HCT116 (cell line): ENCODE data around the gene PDE6H. TPM values are rescaled to one million over a fixed set of nuclear protein-coding genes. Genes with fewer than 3 reads are reported as not detected.

Source experiments
- ATAC-seq: fragments of 200-7000 bp; cut with Tn5 transposase; 2 replicates; pipeline ENCODE4 v1.9.1; 2020; ENCODE audit warnings: mild to moderate bottlenecking, moderate library complexity
- BruUV-seq: library from RNA; stranded (reverse); fragments of 400-500 nt; replicated peaks from 2 replicates; lab custom pipeline; 2021; lab: Mats Ljungman, UMichigan
- CTCF ChIA-PET: fragments of 300-600 bp; sonication (Branson Sonifier 250); formaldehyde crosslinking; loops from one replicate; lab custom pipeline; 2021; ENCODE audit warnings: antibody characterized with exemption; lab: Charles Lee
- POLR2A ChIA-PET: fragments of 300-600, 350-600 bp; sonication (Branson Sonifier 250); formaldehyde crosslinking; loops from one replicate; lab custom pipeline; 2021; ENCODE audit warnings: antibody characterized with exemption; lab: Charles Lee
- RAD21 ChIA-PET, 2 experiments: fragments of 300-600 bp; sonication (Branson Sonifier 250); formaldehyde crosslinking; loops; one replicate each; lab custom pipeline; 2023; ENCODE audit warnings: low total read pairs in 2 of 2; ENCODE audit not compliant: uncharacterized antibody in 2 of 2, unreplicated experiment in 2 of 2, low non-redundant PET in 1 of 2; lab: Charles Lee
- DNase-seq: peaks from one replicate; pipeline ENCODE4 v3.0.0-alpha.2; 2010; ENCODE audit warnings: low read depth, low spot score
- H2AFZ ChIP-seq: fragments of 200-600 bp; shearing (Covaris generic), sonication (generic); 2 replicates; pipeline ENCODE4 v1.6.1; 2017; ENCODE audit warnings: low read depth, mixed run types, mixed read lengths, antibody characterized with exemption, low read length; ENCODE audit not compliant: poor library complexity, severe bottlenecking
- H3K27ac ChIP-seq: 2 replicates; pipeline ENCODE4 v1.5.1; 2012; ENCODE audit warnings: low read depth, low read length
- H3K27me3 ChIP-seq: fragments of 200-600 bp; sonication (generic); 2 replicates; pipeline ENCODE4 v1.6.1; 2016; ENCODE audit warnings: mixed run types, low read length, mixed read lengths; ENCODE audit not compliant: insufficient read depth
- H3K36me3 ChIP-seq, 2 experiments: fragments of 200-500 bp in 1 of 2; fragments of 200-600 bp in 1 of 2; sonication (Bioruptor generic) in 1 of 2; sonication (generic) in 1 of 2; 2 replicates each; pipeline versions ENCODE4 v1.5.1 to v1.6.1; 2014 to 2016; ENCODE audit warnings: low read length in 2 of 2, inconsistent platforms in 1 of 2, mixed read lengths in 1 of 2, mixed run types in 1 of 2; ENCODE audit not compliant: insufficient read depth in 2 of 2, control insufficient read depth in 1 of 2
- H3K4me1 ChIP-seq, 2 experiments: fragments of 200-600 bp in 1 of 2; sonication (generic) in 1 of 2; 2 replicates each; pipeline versions ENCODE4 v1.5.1 to v1.6.1; 2012 to 2017; ENCODE audit warnings: low read length in 2 of 2, inconsistent platforms in 1 of 2, mild to moderate bottlenecking in 1 of 2, mixed read lengths in 1 of 2, mixed run types in 1 of 2, moderate library complexity in 1 of 2; ENCODE audit not compliant: insufficient read depth in 2 of 2, control insufficient read depth in 1 of 2
- H3K4me2 ChIP-seq: fragments of 200-600 bp; sonication (generic); 2 replicates; pipeline ENCODE4 v1.6.1; 2017; ENCODE audit warnings: mixed run types, low read length, mixed read lengths
- H3K4me3 ChIP-seq, 2 experiments: fragments of 200-600 bp in 1 of 2; sonication (generic) in 1 of 2; replicated peaks in 1 of 2; 2 replicates each; pipeline ENCODE4 v1.5.1; 2011 to 2016; ENCODE audit warnings: low read length in 2 of 2, control low read depth in 1 of 2, low read depth in 1 of 2, mild to moderate bottlenecking in 1 of 2, mixed read lengths in 1 of 2, mixed run types in 1 of 2
- H3K79me2 ChIP-seq: fragments of 200-600 bp; sonication (generic); 2 replicates; pipeline ENCODE4 v1.6.1; 2017; ENCODE audit warnings: mild to moderate bottlenecking, mixed run types, low read length, moderate library complexity, mixed read lengths; ENCODE audit not compliant: insufficient read depth
- H3K9ac ChIP-seq: fragments of 200-600 bp; sonication (generic); 2 replicates; pipeline ENCODE4 v1.6.1; 2016; ENCODE audit warnings: low read length, mixed read lengths
- H3K9me2 ChIP-seq: fragments of 200-600 bp; sonication (generic), shearing (Covaris generic); 2 replicates; pipeline ENCODE4 v1.6.1; 2017; ENCODE audit warnings: mixed run types, mild to moderate bottlenecking, moderate library complexity; ENCODE audit not compliant: insufficient read depth
- H3K9me3 ChIP-seq, 2 experiments: fragments of 200-500 bp in 1 of 2; fragments of 200-600 bp in 1 of 2; sonication (Bioruptor generic) in 1 of 2; sonication (generic) in 1 of 2; 2 replicates each; pipeline ENCODE4 v1.6.1; 2014 to 2017; ENCODE audit warnings: low read length in 2 of 2, mixed read lengths in 2 of 2, inconsistent platforms in 1 of 2, low read depth in 1 of 2, mild to moderate bottlenecking in 1 of 2, mixed run types in 1 of 2, moderate library complexity in 1 of 2; ENCODE audit not compliant: control insufficient read depth in 1 of 2, insufficient read depth in 1 of 2
- H4K20me1 ChIP-seq: fragments of 200-600 bp; sonication (generic), shearing (Covaris generic); 2 replicates; pipeline ENCODE4 v1.6.1; 2017; ENCODE audit warnings: mixed run types, mild to moderate bottlenecking, moderate library complexity; ENCODE audit not compliant: insufficient read depth
- EGR1 ChIP-seq: IDR thresholded peaks from 2 replicates; pipeline ENCODE4 v1.6.1; 2012; ENCODE audit warnings: low read depth
- ELF1 ChIP-seq: IDR thresholded peaks from 2 replicates; pipeline ENCODE4 v1.6.1; 2012; ENCODE audit warnings: low read depth, borderline replicate concordance
- EZH2 ChIP-seq: fragments of 200-600 bp; sonication (generic); IDR thresholded peaks from 2 replicates; pipeline ENCODE4 v1.6.1; 2017; ENCODE audit warnings: antibody characterized with exemption, mixed run types
- POLR2A ChIP-seq: IDR thresholded peaks from 2 replicates; pipeline ENCODE4 v1.7.0; 2011; ENCODE audit warnings: borderline replicate concordance; ENCODE audit not compliant: insufficient read depth, insufficient read length; ENCODE audit errors: extremely low read depth
- POLR2AphosphoS5 ChIP-seq: IDR thresholded peaks from 2 replicates; pipeline ENCODE4 v1.6.1; 2011; ENCODE audit warnings: mild to moderate bottlenecking, low read depth, low read length, moderate library complexity
- SIN3A ChIP-seq: IDR thresholded peaks from 2 replicates; pipeline ENCODE4 v1.6.1; 2012; ENCODE audit warnings: low read depth
- SRF ChIP-seq: IDR thresholded peaks from 2 replicates; pipeline ENCODE4 v1.6.1; 2012; ENCODE audit warnings: low read depth
- YY1 ChIP-seq: IDR thresholded peaks from 2 replicates; pipeline ENCODE4 v1.6.1; 2011; ENCODE audit warnings: low read length, low read depth, moderate library complexity, mild to moderate bottlenecking; ENCODE audit not compliant: insufficient replicate concordance; ENCODE audit errors: extremely low read depth
- ZFX ChIP-seq: fragments of 450-650 bp; IDR thresholded peaks from 2 replicates; pipeline ENCODE4 v1.6.1; 2017
- intact Hi-C: fragments of 100-400 bp; cut with micrococcal nuclease; formaldehyde crosslinking; loops from 2 replicates; pipeline ENCODE4 v1.10.0; 2022
- total RNA-seq: library from RNA; stranded (reverse); gene quantifications from one replicate; pipeline ENCODE4 v1.2.1, GENCODE V29; 2021; ENCODE audit not compliant: unreplicated experiment
- TF ChIP-seq, protein P1 (sequence below), 3 experiments: fragments of 200-600 bp in 1 of 3; sonication (generic) in 1 of 3; IDR thresholded peaks in 2 of 3; conservative IDR thresholded peaks in 1 of 3; 2 replicates each; pipeline ENCODE4 v1.5.1; 2012 to 2017; ENCODE audit warnings: low read depth in 2 of 3, low read length in 2 of 3, antibody characterized with exemption in 1 of 3, borderline replicate concordance in 1 of 3, control low read depth in 1 of 3, mild to moderate bottlenecking in 1 of 3, mixed read lengths in 1 of 3, mixed run types in 1 of 3, moderate library complexity in 1 of 3; ENCODE audit not compliant: insufficient read depth in 1 of 3
- TF ChIP-seq, protein P2 (sequence below): IDR thresholded peaks from 2 replicates; pipeline ENCODE4 v1.6.1; 2012

The PDE6H gene
- total RNA-seq, 1 experiment from 2014 or later: not detected

DNA sequence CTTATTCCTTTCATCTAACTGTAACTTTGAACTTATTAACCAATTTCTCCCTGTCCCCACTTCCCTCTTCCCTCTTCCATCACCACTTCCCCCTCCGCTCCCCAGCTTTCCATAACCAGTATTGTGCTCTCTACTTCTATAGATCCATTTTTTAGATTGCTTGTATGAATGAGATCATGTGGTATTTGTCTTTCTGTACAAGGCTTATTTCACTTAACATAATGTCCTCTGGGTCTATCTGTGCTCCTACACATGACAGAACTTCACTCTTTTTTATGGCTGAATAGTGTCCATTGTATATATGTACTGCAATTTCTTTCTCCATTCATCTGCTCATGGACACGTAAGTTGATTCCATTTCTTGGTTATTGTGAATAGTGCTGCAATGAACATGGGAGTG is 48.9 kb upstream of the PDE6H start:
- Histone ChIP-seq H3K27ac (no peak overlapping the region), H3K9ac (no peak overlapping the region), H3K9me3 (no peaks in the 10 kb centered on the region), H2AFZ (no peak overlapping the region), H3K4me2 (no peak overlapping the region), H4K20me1 (no peaks in the 10 kb centered on the region), H3K36me3 (no peaks in the 10 kb centered on the region), H3K79me2 (no peaks in the 10 kb centered on the region), H3K4me3 (no peak overlapping the region), H3K4me1 (peaks cover 4 to 6% of the 10 kb centered on the region in 2 experiments; a peak in 3 of 4 replicates), H3K27me3 (no peaks in the 10 kb centered on the region), H3K9me2 (no peaks in the 10 kb centered on the region)
- RAD21 ChIA-PET: no interaction called here
- CTCF ChIA-PET: no interaction called here
- no peak for ATAC-seq
- intact Hi-C loops: no loop called here
- DNase-seq: no peak
- TF ChIP-seq, protein P1, sequence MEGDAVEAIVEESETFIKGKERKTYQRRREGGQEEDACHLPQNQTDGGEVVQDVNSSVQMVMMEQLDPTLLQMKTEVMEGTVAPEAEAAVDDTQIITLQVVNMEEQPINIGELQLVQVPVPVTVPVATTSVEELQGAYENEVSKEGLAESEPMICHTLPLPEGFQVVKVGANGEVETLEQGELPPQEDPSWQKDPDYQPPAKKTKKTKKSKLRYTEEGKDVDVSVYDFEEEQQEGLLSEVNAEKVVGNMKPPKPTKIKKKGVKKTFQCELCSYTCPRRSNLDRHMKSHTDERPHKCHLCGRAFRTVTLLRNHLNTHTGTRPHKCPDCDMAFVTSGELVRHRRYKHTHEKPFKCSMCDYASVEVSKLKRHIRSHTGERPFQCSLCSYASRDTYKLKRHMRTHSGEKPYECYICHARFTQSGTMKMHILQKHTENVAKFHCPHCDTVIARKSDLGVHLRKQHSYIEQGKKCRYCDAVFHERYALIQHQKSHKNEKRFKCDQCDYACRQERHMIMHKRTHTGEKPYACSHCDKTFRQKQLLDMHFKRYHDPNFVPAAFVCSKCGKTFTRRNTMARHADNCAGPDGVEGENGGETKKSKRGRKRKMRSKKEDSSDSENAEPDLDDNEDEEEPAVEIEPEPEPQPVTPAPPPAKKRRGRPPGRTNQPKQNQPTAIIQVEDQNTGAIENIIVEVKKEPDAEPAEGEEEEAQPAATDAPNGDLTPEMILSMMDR (IDR thresholded peaks at IDR 0.05 in 2 of 3, conservative IDR thresholded peaks at IDR 0.05 in 1 of 3; ENCODE audit: borderline replicate concordance in 1 of 3, insufficient read depth in 1 of 3, low read depth in 2 of 3, low read length in 2 of 3): no peak
- TF ChIP-seq EZH2 (no peak), SRF (no peak), ZFX (no peak), EGR1 (no peak), ELF1 (no peak)
- no TSS peak for BruUV-seq
- POLR2A ChIA-PET: no interaction called here

DNA sequence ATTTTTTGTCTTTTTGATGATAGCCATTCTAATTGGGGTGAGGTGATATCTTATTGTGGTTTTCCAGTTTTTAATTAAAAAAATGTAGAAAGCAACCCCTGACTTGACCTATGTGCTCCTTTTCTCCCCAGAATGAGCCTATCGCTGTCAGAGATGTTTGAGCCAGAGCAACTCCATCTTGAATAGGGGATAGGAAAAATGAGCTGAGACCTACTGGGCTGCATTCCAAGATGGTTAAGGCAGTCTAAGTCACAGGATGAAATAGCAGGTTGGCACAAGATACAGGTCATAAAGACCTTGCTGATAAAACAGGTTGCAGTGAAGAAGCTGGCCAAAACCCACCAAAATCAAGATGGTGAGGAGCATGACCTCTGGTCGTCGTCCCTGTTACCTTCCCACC is 48.3 kb upstream of the PDE6H start:
- RAD21 ChIA-PET: no interaction called here
- ATAC-seq: no peak
- BruUV-seq: no TSS peak

More for the DNA sequence above, 48.3 kb upstream of the PDE6H start:
- no peak for DNase-seq
- Histone ChIP-seq H4K20me1 (no peaks in the 10 kb centered on the region), H3K27ac (no peak overlapping the region), H3K79me2 (no peaks in the 10 kb centered on the region), H3K9me2 (no peaks in the 10 kb centered on the region), H3K4me1 (peaks cover 9 to 10% of the 10 kb centered on the region in 2 experiments; a peak in 3 of 4 replicates), H2AFZ (no peak overlapping the region), H3K36me3 (no peaks in the 10 kb centered on the region), H3K4me2 (no peak overlapping the region), H3K9me3 (no peaks in the 10 kb centered on the region), H3K9ac (no peak overlapping the region), H3K27me3 (no peaks in the 10 kb centered on the region), H3K4me3 (no peak overlapping the region)
- intact Hi-C loops: no loop called here
- ChIA-PET CTCF (no interaction called here), POLR2A (no interaction called here)
- TF ChIP-seq, protein P1 (IDR thresholded peaks at IDR 0.05 in 2 of 3, conservative IDR thresholded peaks at IDR 0.05 in 1 of 3; ENCODE audit: borderline replicate concordance in 1 of 3, insufficient read depth in 1 of 3, low read depth in 2 of 3, low read length in 2 of 3): no peak
- TF ChIP-seq ELF1 (no peak), POLR2AphosphoS5 (no peak), YY1 (no peak), SIN3A (no peak), POLR2A (no peak)
- TF ChIP-seq, protein P2, sequence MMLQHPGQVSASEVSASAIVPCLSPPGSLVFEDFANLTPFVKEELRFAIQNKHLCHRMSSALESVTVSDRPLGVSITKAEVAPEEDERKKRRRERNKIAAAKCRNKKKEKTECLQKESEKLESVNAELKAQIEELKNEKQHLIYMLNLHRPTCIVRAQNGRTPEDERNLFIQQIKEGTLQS: no peak
